ENCODE measurements around the gene DNAJC21.

GRCh38 chr5:34998058-34998789 lies 68.9 kb downstream of the DNAJC21 start:
- no peak for TF ChIP-seq NFRKB (IDR thresholded peaks at IDR 0.05)
- TF ChIP-seq ELF4 (IDR thresholded peaks at IDR 0.05) = no peak
- TF ChIP-seq HDGF (IDR thresholded peaks at IDR 0.05; ENCODE audit: borderline replicate concordance) = no peak
- TF ChIP-seq SP1 (IDR thresholded peaks at IDR 0.05) = no peak

Measured in HEK293T (cell line).